SU-DHL-6 (cell line): ENCODE data around the gene CATSPERE.

Experiments used
- H2AFZ ChIP-seq: fragments of 200-600 bp; sonication (generic); 2 replicates; pipeline ENCODE4 v1.6.1; 2014; ENCODE audit warnings: low read depth, mild to moderate bottlenecking, moderate library complexity, mixed read lengths, antibody characterized with exemption, low read length; ENCODE audit not compliant: severe bottlenecking
- H3F3A ChIP-seq: fragments of 200-600 bp; shearing (Covaris generic); 2 replicates; pipeline ENCODE4 v1.6.0; 2016; ENCODE audit warnings: antibody characterized with exemption, mild to moderate bottlenecking; ENCODE audit not compliant: insufficient read depth
- H3K27ac ChIP-seq: fragments of 200-600 bp; sonication (generic); 2 replicates; pipeline ENCODE4 v1.5.1; 2016; ENCODE audit warnings: low read depth, mild to moderate bottlenecking, low read length, moderate library complexity, mixed read lengths
- H3K27me3 ChIP-seq: fragments of 200-600 bp; sonication (generic), shearing (Covaris generic); 2 replicates; pipeline ENCODE4 v1.6.0; 2014; ENCODE audit warnings: mild to moderate bottlenecking, low read length
- H3K36me3 ChIP-seq: fragments of 200-600 bp; sonication (generic); 2 replicates; pipeline ENCODE4 v1.6.1; 2014; ENCODE audit warnings: mild to moderate bottlenecking, low read length, mixed read lengths
- H3K4me2 ChIP-seq: fragments of 300-600, 200-600 bp; shearing (Covaris generic), sonication (generic); 2 replicates; pipeline ENCODE4 v1.6.0; 2014; ENCODE audit warnings: low read length, low read depth, mild to moderate bottlenecking; ENCODE audit not compliant: poor library complexity, severe bottlenecking
- H3K4me3 ChIP-seq: fragments of 200-600 bp; sonication (generic); 2 replicates; pipeline ENCODE4 v1.5.1; 2014; ENCODE audit warnings: antibody characterized with exemption, low read length, mild to moderate bottlenecking, mixed read lengths; ENCODE audit not compliant: insufficient read depth, poor library complexity, severe bottlenecking
- H3K79me2 ChIP-seq: fragments of 200-600 bp; sonication (generic); 2 replicates; pipeline ENCODE4 v1.6.1; 2014; ENCODE audit warnings: mild to moderate bottlenecking, low read length, moderate library complexity; ENCODE audit not compliant: insufficient read depth
- H3K9ac ChIP-seq: fragments of 200-600 bp; sonication (generic); 2 replicates; pipeline ENCODE4 v1.7.0; 2014; ENCODE audit warnings: mild to moderate bottlenecking, low read length
- H3K9me2 ChIP-seq: fragments of 200-600 bp; sonication (generic); replicated peaks from 2 replicates; pipeline ENCODE4 v1.6.1; 2014; ENCODE audit warnings: low read length; ENCODE audit not compliant: insufficient read depth
- H3K9me3 ChIP-seq: fragments of 200-600 bp; sonication (generic); 2 replicates; pipeline ENCODE4 v1.6.1; 2014; ENCODE audit warnings: low read length, mixed read lengths; ENCODE audit not compliant: insufficient read depth
- H4K20me1 ChIP-seq: fragments of 200-600 bp; sonication (generic); 2 replicates; pipeline ENCODE4 v1.6.1; 2014; ENCODE audit warnings: low read depth, mild to moderate bottlenecking, antibody characterized with exemption, low read length, moderate library complexity, mixed read lengths
- CTCF ChIP-seq: fragments of 200-600 bp; sonication (generic); IDR thresholded peaks from one replicate; pipeline ENCODE4 v1.5.1; 2017; ENCODE audit warnings: antibody characterized with exemption, mild to moderate bottlenecking, low read length, moderate library complexity; ENCODE audit not compliant: insufficient read depth, poor library complexity, severe bottlenecking
- EZH2phosphoT487 ChIP-seq: fragments of 200-600 bp; sonication (generic), shearing (Covaris generic); conservative IDR thresholded peaks from 2 replicates; pipeline ENCODE4 v1.6.1; 2018; ENCODE audit warnings: mild to moderate bottlenecking, antibody characterized with exemption, low read length, moderate library complexity, mixed read lengths

The CATSPERE gene

GRCh38 chr1:244448279-244449036, 12.6 kb upstream of the CATSPERE start:
- H3K4me3 ChIP-seq: no peak overlapping the region
- TF ChIP-seq EZH2phosphoT487 (no peak), CTCF (no peak)
- peaks cover 17% of the 10 kb centered on the region; the same call in 1 of the 2 replicates for H4K20me1 ChIP-seq

GRCh38 chr1:244449936-244450508, 11.1 kb upstream of the CATSPERE start:
- Histone ChIP-seq H3K4me2 (peak overlapping the region; percentile 99), H3K27ac (no peak overlapping the region; the same call in 1 of the 2 replicates), H3K79me2 (peaks cover 66% of the 10 kb centered on the region), H3F3A (no peaks in the 10 kb centered on the region), H3K9me2 (no peaks in the 10 kb centered on the region), H3K27me3 (no peaks in the 10 kb centered on the region), H4K20me1 (peaks cover 13% of the 10 kb centered on the region; the same call in 1 of the 2 replicates), H3K4me3 (peak overlapping the region; percentile 99), H3K9me3 (no peaks in the 10 kb centered on the region), H2AFZ (no peak overlapping the region), H3K9ac (peak overlapping the region; percentile 93), H3K36me3 (peaks cover 36% of the 10 kb centered on the region; the same call in 1 of the 2 replicates)
- TF ChIP-seq EZH2phosphoT487: no peak
- TF ChIP-seq CTCF: no peak

More at GRCh38 chr1:244448279-244449036, 12.6 kb upstream of the CATSPERE start:
- H2AFZ ChIP-seq: no peak overlapping the region
- no peaks in the 10 kb centered on the region for H3K9me3 ChIP-seq
- H3K36me3 ChIP-seq: peaks cover 38% of the 10 kb centered on the region; the same call in 1 of the 2 replicates
- H3K9me2 ChIP-seq: no peaks in the 10 kb centered on the region
- no peak overlapping the region for H3K27ac ChIP-seq
- no peaks in the 10 kb centered on the region for H3K27me3 ChIP-seq
- peak overlapping the region; percentile 99 for H3K4me2 ChIP-seq
- H3K9ac ChIP-seq: peak overlapping the region; percentile 8; the same call in 1 of the 2 replicates
- H3K79me2 ChIP-seq: peaks cover 81% of the 10 kb centered on the region
- no peaks in the 10 kb centered on the region for H3F3A ChIP-seq

GRCh38 chr1:244450597-244451538, 10.2 kb upstream of the CATSPERE start:
- H3K9me2 ChIP-seq: no peaks in the 10 kb centered on the region
- peak overlapping the region; percentile 82 for H3K27ac ChIP-seq
- no peaks in the 10 kb centered on the region for H3F3A ChIP-seq
- H2AFZ ChIP-seq: peak overlapping the region; percentile 50
- H3K9me3 ChIP-seq: no peaks in the 10 kb centered on the region
- H3K4me3 ChIP-seq: peak overlapping the region; percentile 99
- H3K79me2 ChIP-seq: peaks cover 58% of the 10 kb centered on the region
- no peak for TF ChIP-seq CTCF
- TF ChIP-seq EZH2phosphoT487: no peak
- no peaks in the 10 kb centered on the region for H3K27me3 ChIP-seq
- peaks cover 6% of the 10 kb centered on the region; the same call in 1 of the 2 replicates for H4K20me1 ChIP-seq
- peak overlapping the region; percentile 99 for H3K4me2 ChIP-seq
- H3K9ac ChIP-seq: peak overlapping the region; percentile 93
- H3K36me3 ChIP-seq: peaks cover 34% of the 10 kb centered on the region; the same call in 1 of the 2 replicates
